SU-DHL-6 (cell line): ENCODE data around the gene CHTOP.

Experiments used
- CTCF ChIP-seq: fragments of 200-600 bp; sonication (generic); IDR thresholded peaks from one replicate; pipeline ENCODE4 v1.5.1; 2017; ENCODE audit warnings: antibody characterized with exemption, mild to moderate bottlenecking, low read length, moderate library complexity; ENCODE audit not compliant: insufficient read depth, poor library complexity, severe bottlenecking
- EZH2phosphoT487 ChIP-seq: fragments of 200-600 bp; sonication (generic), shearing (Covaris generic); conservative IDR thresholded peaks from 2 replicates; pipeline ENCODE4 v1.6.1; 2018; ENCODE audit warnings: mild to moderate bottlenecking, antibody characterized with exemption, low read length, moderate library complexity, mixed read lengths

- TF ChIP-seq CTCF (no peak), EZH2phosphoT487 (no peak)
Measured at GRCh38 chr1:153636312-153636711, 2.4 kb downstream of the CHTOP start.
